NT2/D1 (cell line): ENCODE measurements around the gene ITPR2.

ENCODE experiments used
- DNase-seq: peaks from one replicate; pipeline ENCODE4 v3.0.0-alpha.2; 2011; ENCODE audit warnings: low read depth, low spot score
- H3K27me3 ChIP-seq: 2 replicates; pipeline ENCODE4 v1.6.0; 2011; ENCODE audit warnings: mild to moderate bottlenecking; ENCODE audit not compliant: insufficient read length, insufficient read depth
- H3K36me3 ChIP-seq: 2 replicates; pipeline ENCODE4 v1.6.1; 2011; ENCODE audit warnings: mild to moderate bottlenecking, low read length, mixed read lengths; ENCODE audit not compliant: insufficient read depth, insufficient read length
- H3K4me1 ChIP-seq: 2 replicates; pipeline ENCODE4 v1.5.1; 2011; ENCODE audit not compliant: insufficient read depth, insufficient read length
- H3K4me3 ChIP-seq: 2 replicates; pipeline ENCODE4 v1.5.1; 2011; ENCODE audit warnings: low read depth; ENCODE audit not compliant: insufficient read length
- H3K9ac ChIP-seq: 2 replicates; pipeline ENCODE4 v1.6.0; 2011; ENCODE audit warnings: low read depth; ENCODE audit not compliant: insufficient read length
- H3K9me3 ChIP-seq: 2 replicates; pipeline ENCODE4 v1.5.1; 2011; ENCODE audit warnings: mild to moderate bottlenecking, low read length; ENCODE audit not compliant: insufficient read depth
- SUZ12 ChIP-seq: IDR thresholded peaks from 2 replicates; pipeline ENCODE4 v1.6.1; 2011; ENCODE audit not compliant: insufficient read length, insufficient read depth; ENCODE audit errors: extremely low read depth
- YY1 ChIP-seq: IDR thresholded peaks from 2 replicates; pipeline ENCODE4 v1.6.1; 2011; ENCODE audit not compliant: insufficient read length, insufficient read depth
- ZNF274 ChIP-seq: IDR thresholded peaks from 2 replicates; pipeline ENCODE4 v1.6.1; 2011; ENCODE audit warnings: mild to moderate bottlenecking, low read depth, low read length

The ITPR2 gene

DNA sequence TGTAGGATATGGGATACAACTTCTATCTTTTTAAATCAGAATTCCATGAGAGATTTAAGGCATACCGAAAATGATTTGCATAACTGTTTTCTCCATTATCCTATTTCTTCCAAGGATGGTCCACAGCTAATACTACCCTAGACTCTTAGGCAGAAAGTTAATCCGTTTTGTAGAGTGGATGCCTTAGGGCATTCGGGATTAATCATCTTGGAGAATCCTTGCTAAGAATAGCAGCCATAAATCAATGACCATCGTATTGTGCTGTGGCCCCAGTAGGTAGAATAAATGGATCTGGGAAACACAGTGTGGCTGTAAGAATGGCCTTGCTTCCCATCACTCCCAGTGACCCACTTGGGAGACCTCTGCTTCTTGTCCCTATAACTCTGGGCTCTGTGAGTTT lies 538.0 kb downstream of the ITPR2 start:
- TF ChIP-seq SUZ12 (no peak), ZNF274 (no peak), YY1 (no peak)
- no peak for DNase-seq
- Histone ChIP-seq H3K9me3 (no peaks in the 10 kb centered on the region), H3K4me1 (no peaks in the 10 kb centered on the region), H3K4me3 (no peak overlapping the region), H3K36me3 (no peaks in the 10 kb centered on the region), H3K9ac (no peak overlapping the region), H3K27me3 (no peaks in the 10 kb centered on the region)

- H3K9ac ChIP-seq: no peak overlapping the region
- no peaks in the 10 kb centered on the region for H3K36me3 ChIP-seq
- no peak for DNase-seq
- H3K9me3 ChIP-seq: no peaks in the 10 kb centered on the region
- H3K4me1 ChIP-seq: no peaks in the 10 kb centered on the region
- no peaks in the 10 kb centered on the region for H3K27me3 ChIP-seq
- TF ChIP-seq ZNF274 (no peak), SUZ12 (no peak), YY1 (no peak)
- no peak overlapping the region for H3K4me3 ChIP-seq
Measured at GRCh38 chr12:26293612-26294011, 539.4 kb downstream of the ITPR2 start.

DNA sequence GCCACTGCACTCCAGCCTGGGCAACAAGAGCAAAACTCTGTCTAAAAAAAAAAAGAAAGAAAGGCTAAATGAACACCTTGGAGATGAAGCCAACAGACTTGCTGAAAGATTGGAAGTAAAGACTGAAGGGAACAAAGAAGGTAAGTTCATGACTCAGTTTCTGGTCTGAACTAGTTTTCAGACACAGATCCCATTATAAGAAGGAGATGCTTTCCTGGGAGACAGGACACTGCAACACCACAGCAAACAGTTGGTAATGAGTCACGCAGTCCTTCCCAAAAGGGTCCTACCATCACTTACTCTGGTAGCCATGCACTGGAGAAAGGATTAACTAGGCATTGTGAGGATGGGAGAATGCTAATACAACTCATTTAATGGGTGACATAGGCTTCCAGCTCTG lies 540.4 kb downstream of the ITPR2 start:
- DNase-seq: no peak
- H3K4me1 ChIP-seq: no peaks in the 10 kb centered on the region

GRCh38 chr12:26290565-26290964 lies 542.4 kb downstream of the ITPR2 start:
- Histone ChIP-seq H3K9ac (no peak overlapping the region), H3K36me3 (no peaks in the 10 kb centered on the region), H3K4me3 (no peak overlapping the region), H3K9me3 (no peaks in the 10 kb centered on the region), H3K27me3 (no peaks in the 10 kb centered on the region), H3K4me1 (no peaks in the 10 kb centered on the region)
- TF ChIP-seq YY1: no peak
- no peak for TF ChIP-seq SUZ12
- no peak for TF ChIP-seq ZNF274
- DNase-seq: no peak

More for the DNA sequence above, 540.4 kb downstream of the ITPR2 start:
- no peaks in the 10 kb centered on the region for H3K36me3 ChIP-seq
- no peaks in the 10 kb centered on the region for H3K27me3 ChIP-seq
- no peaks in the 10 kb centered on the region for H3K9me3 ChIP-seq
- TF ChIP-seq YY1 (no peak), SUZ12 (no peak), ZNF274 (no peak)
- no peak overlapping the region for H3K4me3 ChIP-seq
- no peak overlapping the region for H3K9ac ChIP-seq

- Histone ChIP-seq H3K4me3 (no peak overlapping the region), H3K4me1 (no peaks in the 10 kb centered on the region), H3K36me3 (no peaks in the 10 kb centered on the region), H3K27me3 (no peaks in the 10 kb centered on the region), H3K9ac (no peak overlapping the region), H3K9me3 (no peaks in the 10 kb centered on the region)
- no peak for TF ChIP-seq ZNF274
- no peak for TF ChIP-seq YY1
- no peak for TF ChIP-seq SUZ12
- no peak for DNase-seq
Measured at GRCh38 chr12:26287671-26288381, 545.2 kb downstream of the ITPR2 start.
